GM12865 (cell line): ENCODE data around the gene NRP1.

Experiments used
- DNase-seq: peaks from one replicate; pipeline ENCODE4 v3.0.0; 2010; ENCODE audit warnings: low read depth
- H3K4me3 ChIP-seq: 2 replicates; pipeline ENCODE4 v1.5.1; 2011; ENCODE audit warnings: mild to moderate bottlenecking, low read depth, low read length, control low read depth
- TF ChIP-seq, protein P1 (sequence below): IDR thresholded peaks from 2 replicates; pipeline ENCODE4 v1.5.1; 2011; ENCODE audit warnings: low read length, control low read depth, low read depth, inconsistent platforms; ENCODE audit not compliant: insufficient read depth; ENCODE audit errors: missing control alignments

NRP1 gene

DNA sequence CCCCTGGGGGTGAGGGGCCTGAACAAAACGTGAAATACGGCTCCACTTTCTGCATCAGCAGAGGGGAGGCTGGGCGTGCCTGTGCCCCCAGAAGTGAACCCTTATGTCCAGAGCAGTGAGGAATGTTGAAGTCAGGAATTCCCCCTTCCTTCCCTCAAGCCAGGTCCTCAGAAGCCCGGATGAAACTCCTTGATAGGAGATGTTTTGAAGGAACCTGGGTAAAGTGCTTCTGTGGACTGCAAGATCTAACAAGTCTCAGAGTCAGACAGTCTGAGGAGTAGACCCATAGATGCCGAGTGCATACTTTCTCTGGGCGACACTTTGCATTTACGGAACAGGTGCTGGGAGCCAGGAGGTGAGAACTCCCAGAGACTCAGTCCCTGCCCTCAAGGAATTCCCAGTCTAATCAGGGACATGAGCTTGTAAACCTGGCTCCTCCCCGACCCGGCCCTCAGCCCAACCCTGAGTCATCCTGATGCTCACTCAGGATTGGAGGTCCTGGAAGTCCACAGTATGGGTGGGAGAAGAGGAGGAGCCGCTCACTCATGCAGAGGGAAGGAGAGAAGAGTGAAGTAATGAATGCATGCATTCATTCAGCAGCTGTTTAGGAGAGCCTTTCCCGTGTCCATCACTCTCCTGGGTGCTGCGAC, 197.0 kb downstream of the NRP1 start:
- no peak for DNase-seq
- TF ChIP-seq, protein P1, sequence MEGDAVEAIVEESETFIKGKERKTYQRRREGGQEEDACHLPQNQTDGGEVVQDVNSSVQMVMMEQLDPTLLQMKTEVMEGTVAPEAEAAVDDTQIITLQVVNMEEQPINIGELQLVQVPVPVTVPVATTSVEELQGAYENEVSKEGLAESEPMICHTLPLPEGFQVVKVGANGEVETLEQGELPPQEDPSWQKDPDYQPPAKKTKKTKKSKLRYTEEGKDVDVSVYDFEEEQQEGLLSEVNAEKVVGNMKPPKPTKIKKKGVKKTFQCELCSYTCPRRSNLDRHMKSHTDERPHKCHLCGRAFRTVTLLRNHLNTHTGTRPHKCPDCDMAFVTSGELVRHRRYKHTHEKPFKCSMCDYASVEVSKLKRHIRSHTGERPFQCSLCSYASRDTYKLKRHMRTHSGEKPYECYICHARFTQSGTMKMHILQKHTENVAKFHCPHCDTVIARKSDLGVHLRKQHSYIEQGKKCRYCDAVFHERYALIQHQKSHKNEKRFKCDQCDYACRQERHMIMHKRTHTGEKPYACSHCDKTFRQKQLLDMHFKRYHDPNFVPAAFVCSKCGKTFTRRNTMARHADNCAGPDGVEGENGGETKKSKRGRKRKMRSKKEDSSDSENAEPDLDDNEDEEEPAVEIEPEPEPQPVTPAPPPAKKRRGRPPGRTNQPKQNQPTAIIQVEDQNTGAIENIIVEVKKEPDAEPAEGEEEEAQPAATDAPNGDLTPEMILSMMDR: no peak

GRCh38 chr10:33136781-33137180, 197.7 kb downstream of the NRP1 start:
- no peak overlapping the region for H3K4me3 ChIP-seq
- TF ChIP-seq, protein P1: no peak
- DNase-seq: no peak

More for the DNA sequence above, 197.0 kb downstream of the NRP1 start:
- H3K4me3 ChIP-seq: no peak overlapping the region

DNA sequence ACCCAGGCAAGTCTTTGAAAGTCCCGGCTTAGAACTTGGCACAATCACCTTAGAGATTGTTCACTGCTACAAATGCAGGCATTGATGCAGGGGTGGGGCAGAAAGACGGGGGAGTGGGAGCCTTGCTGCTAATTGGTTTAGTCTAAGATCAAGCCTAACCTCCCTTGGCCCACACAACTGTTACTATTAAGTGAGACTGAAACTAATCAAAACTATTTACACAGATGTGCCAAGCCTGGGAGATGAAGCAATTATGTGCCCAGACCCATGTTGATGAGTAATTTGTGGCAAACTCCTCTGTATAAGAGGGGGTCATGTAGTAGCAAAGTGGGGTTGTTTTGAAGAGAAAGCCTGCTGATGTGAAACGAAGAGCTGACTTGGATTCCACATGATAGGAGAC, 198.2 kb downstream of the NRP1 start:
- TF ChIP-seq, protein P1: no peak

DNA sequence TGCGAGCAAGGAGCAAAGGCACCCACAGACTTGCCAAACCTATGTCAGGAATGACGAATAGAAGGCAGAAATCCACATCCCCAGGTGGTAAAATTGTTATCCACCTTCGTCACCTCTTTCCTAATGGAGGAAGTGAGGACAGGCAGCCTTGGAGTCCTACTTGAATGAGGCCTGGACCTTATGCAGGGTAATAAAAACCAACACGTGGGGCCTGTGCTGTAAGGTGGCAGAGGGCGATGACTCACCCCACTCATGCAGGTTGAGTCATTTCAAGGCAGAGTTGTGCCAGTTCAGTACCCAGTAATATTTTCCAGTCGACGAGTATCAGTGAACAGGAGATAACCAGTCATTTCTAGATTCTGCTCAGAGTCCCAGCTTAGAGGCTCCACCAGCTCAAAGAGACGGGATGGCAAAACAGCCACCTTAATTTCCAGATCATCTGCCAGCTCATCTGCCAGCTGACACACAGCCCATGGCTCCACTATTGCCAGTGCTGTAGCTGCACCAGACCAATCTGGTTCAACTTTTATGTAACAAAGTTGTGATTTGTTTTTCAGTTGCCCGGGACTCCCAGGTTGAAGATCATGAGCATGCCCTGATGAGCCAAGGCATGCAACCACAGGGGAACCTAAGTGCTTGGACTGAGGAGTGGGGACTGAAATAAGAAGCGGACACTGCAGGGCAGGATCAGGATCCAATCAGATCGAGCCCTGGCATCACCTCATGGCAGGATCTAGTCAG, 200.3 kb downstream of the NRP1 start:
- no peak overlapping the region for H3K4me3 ChIP-seq
- peak; percentile 26 for DNase-seq
- TF ChIP-seq, protein P1: no peak

More for the DNA sequence above, 198.2 kb downstream of the NRP1 start:
- peak; percentile 17 for DNase-seq
- no peak overlapping the region for H3K4me3 ChIP-seq

DNA sequence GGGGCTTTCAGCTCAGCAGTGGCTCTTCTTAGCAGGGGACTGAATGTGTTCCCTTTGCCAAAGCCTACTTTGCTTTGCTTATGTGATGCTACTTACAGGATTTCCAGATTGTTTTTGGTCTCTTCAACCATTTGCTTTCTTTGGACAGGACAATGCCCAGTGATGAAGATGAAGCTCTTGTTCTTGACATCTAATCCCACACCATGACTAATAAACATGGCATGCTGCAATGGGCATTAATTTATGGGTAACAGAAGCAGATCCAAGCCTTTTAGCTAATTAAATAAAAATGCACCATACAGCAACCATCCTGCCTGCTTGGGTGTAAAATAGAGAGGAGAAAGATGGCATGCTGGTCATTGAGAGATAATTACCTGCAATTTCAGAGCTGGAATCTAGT, 200.9 kb downstream of the NRP1 start:
- H3K4me3 ChIP-seq: no peak overlapping the region
- TF ChIP-seq, protein P1: no peak
- no peak for DNase-seq

GRCh38 chr10:33132626-33133025, 201.8 kb downstream of the NRP1 start:
- TF ChIP-seq, protein P1: peak; percentile 35
- H3K4me3 ChIP-seq: no peak overlapping the region
- DNase-seq: peak; percentile 50
